ENCODE results near the gene CAB39L.

DNA sequence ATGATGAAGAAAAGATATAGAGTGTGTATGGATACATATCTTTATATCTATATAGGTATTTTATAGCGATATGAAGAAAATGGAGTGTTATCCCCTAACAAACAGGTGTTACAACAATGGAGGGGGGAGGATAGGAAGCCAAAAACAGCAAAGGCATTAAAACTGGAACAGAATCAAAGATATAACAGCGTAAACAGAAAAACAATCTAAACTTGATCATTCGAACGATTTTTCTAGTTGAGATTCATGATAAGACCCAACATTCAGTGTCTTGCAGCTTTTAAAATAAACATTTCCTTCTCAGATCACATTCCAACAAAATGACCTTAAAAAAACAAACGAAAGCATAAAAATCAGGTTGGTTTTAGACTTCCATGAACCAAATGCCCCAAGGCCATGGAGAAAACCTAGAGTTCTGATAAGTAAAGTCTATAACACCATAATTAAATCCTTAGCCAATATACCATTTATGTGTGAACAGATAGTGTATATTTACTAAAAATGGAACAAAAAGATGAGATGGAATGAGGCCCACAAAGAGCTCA lies 55.7 kb downstream of the CAB39L start:
- TF ChIP-seq, protein P1, sequence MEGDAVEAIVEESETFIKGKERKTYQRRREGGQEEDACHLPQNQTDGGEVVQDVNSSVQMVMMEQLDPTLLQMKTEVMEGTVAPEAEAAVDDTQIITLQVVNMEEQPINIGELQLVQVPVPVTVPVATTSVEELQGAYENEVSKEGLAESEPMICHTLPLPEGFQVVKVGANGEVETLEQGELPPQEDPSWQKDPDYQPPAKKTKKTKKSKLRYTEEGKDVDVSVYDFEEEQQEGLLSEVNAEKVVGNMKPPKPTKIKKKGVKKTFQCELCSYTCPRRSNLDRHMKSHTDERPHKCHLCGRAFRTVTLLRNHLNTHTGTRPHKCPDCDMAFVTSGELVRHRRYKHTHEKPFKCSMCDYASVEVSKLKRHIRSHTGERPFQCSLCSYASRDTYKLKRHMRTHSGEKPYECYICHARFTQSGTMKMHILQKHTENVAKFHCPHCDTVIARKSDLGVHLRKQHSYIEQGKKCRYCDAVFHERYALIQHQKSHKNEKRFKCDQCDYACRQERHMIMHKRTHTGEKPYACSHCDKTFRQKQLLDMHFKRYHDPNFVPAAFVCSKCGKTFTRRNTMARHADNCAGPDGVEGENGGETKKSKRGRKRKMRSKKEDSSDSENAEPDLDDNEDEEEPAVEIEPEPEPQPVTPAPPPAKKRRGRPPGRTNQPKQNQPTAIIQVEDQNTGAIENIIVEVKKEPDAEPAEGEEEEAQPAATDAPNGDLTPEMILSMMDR (conservative IDR thresholded peaks at IDR 0.05; ENCODE audit: low read depth, low read length): no peak
- TF ChIP-seq BHLHE40 (IDR thresholded peaks at IDR 0.05; ENCODE audit: low read depth, low read length) (no peak), MXI1 (IDR thresholded peaks at IDR 0.05; ENCODE audit: borderline replicate concordance, low read depth, low read length) (no peak), RAD21 (IDR thresholded peaks at IDR 0.05; ENCODE audit: low read length) (no peak), SMC3 (IDR thresholded peaks at IDR 0.05; ENCODE audit: low read depth, low read length) (no peak), FOS (IDR thresholded peaks at IDR 0.05; ENCODE audit: low read depth, low read length) (no peak), MAFK (IDR thresholded peaks at IDR 0.05; ENCODE audit: low read depth, low read length) (no peak), MAZ (IDR thresholded peaks at IDR 0.05; ENCODE audit: borderline replicate concordance, low read depth, low read length) (no peak), POLR2A (IDR thresholded peaks at IDR 0.05; ENCODE audit: low read depth, low read length) (no peak), CEBPB (IDR thresholded peaks at IDR 0.05; ENCODE audit: low read depth, low read length) (no peak), RCOR1 (IDR thresholded peaks at IDR 0.05; ENCODE audit: insufficient replicate concordance, low read length) (no peak), NFE2L2 (IDR thresholded peaks at IDR 0.05; ENCODE audit: low read depth, low read length) (no peak), CHD1 (IDR thresholded peaks at IDR 0.05; ENCODE audit: low read depth, low read length) (no peak)
- TF ChIP-seq, protein P2, sequence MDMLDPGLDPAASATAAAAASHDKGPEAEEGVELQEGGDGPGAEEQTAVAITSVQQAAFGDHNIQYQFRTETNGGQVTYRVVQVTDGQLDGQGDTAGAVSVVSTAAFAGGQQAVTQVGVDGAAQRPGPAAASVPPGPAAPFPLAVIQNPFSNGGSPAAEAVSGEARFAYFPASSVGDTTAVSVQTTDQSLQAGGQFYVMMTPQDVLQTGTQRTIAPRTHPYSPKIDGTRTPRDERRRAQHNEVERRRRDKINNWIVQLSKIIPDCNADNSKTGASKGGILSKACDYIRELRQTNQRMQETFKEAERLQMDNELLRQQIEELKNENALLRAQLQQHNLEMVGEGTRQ (IDR thresholded peaks at IDR 0.05; ENCODE audit: low read depth, low read length): no peak
